Hematopoietic multipotent progenitor cell treated with erythropoietin and hydrocortisone succinate and interleukin-3 and kit ligand, for 15 days (in vitro differentiated cells): ENCODE measurements around the gene MALRD1.

Source experiments
- DNase-seq: peaks from one replicate; pipeline ENCODE4 v3.0.0-alpha.2; 2015; ENCODE audit warnings: low spot score

The MALRD1 gene

GRCh38 chr10:19578571-19578970, 530.0 kb downstream of the MALRD1 start:
- DNase-seq: no peak

GRCh38 chr10:19579761-19580545, 531.4 kb downstream of the MALRD1 start:
- no peak for DNase-seq

GRCh38 chr10:19580691-19581090, 532.1 kb downstream of the MALRD1 start:
- no peak for DNase-seq

- no peak for DNase-seq
Observed at GRCh38 chr10:19588608-19589007, 540.0 kb downstream of the MALRD1 start.

- no peak for DNase-seq
Observed at GRCh38 chr10:19592276-19592675, 543.7 kb downstream of the MALRD1 start.

GRCh38 chr10:19595212-19595845, 546.7 kb downstream of the MALRD1 start:
- DNase-seq: no peak

- no peak for DNase-seq
Observed at GRCh38 chr10:19605806-19606205, 557.2 kb downstream of the MALRD1 start.

- no peak for DNase-seq
Observed at GRCh38 chr10:19606968-19607367, 558.4 kb downstream of the MALRD1 start.

- no peak for DNase-seq
Observed at GRCh38 chr10:19611775-19612174, 563.2 kb downstream of the MALRD1 start.

- no peak for DNase-seq
Observed at GRCh38 chr10:19616966-19617365, 568.4 kb downstream of the MALRD1 start.

- DNase-seq: no peak
Observed at GRCh38 chr10:19620811-19621210, 572.2 kb downstream of the MALRD1 start.

- DNase-seq: no peak
Observed at GRCh38 chr10:19623321-19623720, 574.7 kb downstream of the MALRD1 start.

GRCh38 chr10:19626156-19626555, 577.6 kb downstream of the MALRD1 start:
- DNase-seq: no peak

- DNase-seq: no peak
Observed at GRCh38 chr10:19628767-19629560, 580.4 kb downstream of the MALRD1 start.

- DNase-seq: no peak
Observed at GRCh38 chr10:19629567-19629966, 581.0 kb downstream of the MALRD1 start.

GRCh38 chr10:19634163-19634562, 585.6 kb downstream of the MALRD1 start:
- no peak for DNase-seq

- no peak for DNase-seq
Observed at GRCh38 chr10:19638182-19638895, 589.7 kb downstream of the MALRD1 start.

GRCh38 chr10:19638896-19639233, 590.3 kb downstream of the MALRD1 start:
- DNase-seq: no peak

- DNase-seq: no peak
Observed at GRCh38 chr10:19640566-19641263, 592.1 kb downstream of the MALRD1 start.

GRCh38 chr10:19651549-19651948, 602.9 kb downstream of the MALRD1 start:
- DNase-seq: no peak

GRCh38 chr10:19652750-19653149, 604.1 kb downstream of the MALRD1 start:
- no peak for DNase-seq

- no peak for DNase-seq
Observed at GRCh38 chr10:19653931-19654330, 605.3 kb downstream of the MALRD1 start.
